ENCODE measurements around the gene COPB2.

- TF ChIP-seq CTCF (IDR thresholded peaks at IDR 0.05) (no peak), TCF12 (IDR thresholded peaks at IDR 0.05) (no peak; the same call in 1 of the 2 replicates), MXI1 (IDR thresholded peaks at IDR 0.05; ENCODE audit: low read depth, low read length) (no peak), REST (IDR thresholded peaks at IDR 0.05; ENCODE audit: low read depth, low read length) (no peak), TAF1 (IDR thresholded peaks at IDR 0.05; ENCODE audit: borderline replicate concordance, low read depth, low read length) (no peak), EP300 (IDR thresholded peaks at IDR 0.05; ENCODE audit: borderline replicate concordance in 1 of 2, low read depth in 1 of 2, low read length in 1 of 2) (no peak), FOXJ3 (CRISPR knock-in tag; IDR thresholded peaks at IDR 0.05) (no peak)
These were observed 80.3 kb downstream of the COPB2 start for GRCh38 chr3:139309061-139309591.

All from SK-N-SH (cell line).